Measurements from ENCODE around the gene DNAH8. TPM values are rescaled to one million over a fixed set of nuclear protein-coding genes. Genes with fewer than 3 reads are reported as not detected.
"Not testable (repeated sequence)": the region's sequence is repeated elsewhere in the genome, so short reads cannot be mapped to it uniquely, and the experiment has no call there.

The DNAH8 gene
- total and polyA plus RNA-seq, 4 donors: 0.01 to 0.37 (median 0.11) TPM

DNA sequence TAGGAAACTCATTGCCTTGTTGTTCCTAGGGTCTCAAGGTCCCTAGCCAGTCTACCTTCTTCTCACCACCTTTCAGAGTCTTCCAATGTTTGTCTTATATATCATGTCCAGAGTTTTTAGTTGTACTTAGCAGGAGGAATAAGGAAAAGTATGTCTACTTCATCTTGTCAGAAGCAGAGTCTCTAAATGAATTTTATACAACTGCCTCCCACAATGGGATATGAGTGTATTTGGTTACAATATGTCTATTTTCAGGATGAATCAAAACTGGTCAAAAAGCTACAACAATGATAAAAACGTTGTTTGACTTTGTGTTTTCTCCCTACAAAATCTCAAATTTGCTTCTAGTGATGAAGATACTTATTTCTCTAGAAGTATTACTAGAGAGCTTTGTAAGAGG, 19.2 kb upstream of the DNAH8 start:
- Histone ChIP-seq H3K27me3 (ENCODE audit: control insufficient read depth in 3 of 3, insufficient read depth in 3 of 3, low read length in 2 of 3) (no peaks in the 10 kb centered on the region), H3K4me3 (no peak overlapping the region), H3K9ac (ENCODE audit: insufficient read depth in 1 of 2, low read length in 2 of 2) (no peak overlapping the region), H3K4me1 (ENCODE audit: control insufficient read depth in 5 of 5, insufficient read depth in 5 of 5, low read length in 5 of 5) (peaks cover 0 to 8% (median 0%) of the 10 kb centered on the region in 5 donors), H3K36me3 (ENCODE audit: control insufficient read depth in 4 of 4, insufficient read depth in 4 of 4, low read length in 4 of 4) (peaks cover 0 to 15% (median under 1%) of the 10 kb centered on the region in 4 donors), H3K9me3 (ENCODE audit: control insufficient read depth in 4 of 4, insufficient read depth in 3 of 4, low read length in 3 of 4) (peaks cover 0 to 5% (median 0%) of the 10 kb centered on the region in 4 donors), H3K27ac (ENCODE audit: low read depth in 1 of 2, low read length in 1 of 2) (no peak overlapping the region)
- TF ChIP-seq, protein P1, sequence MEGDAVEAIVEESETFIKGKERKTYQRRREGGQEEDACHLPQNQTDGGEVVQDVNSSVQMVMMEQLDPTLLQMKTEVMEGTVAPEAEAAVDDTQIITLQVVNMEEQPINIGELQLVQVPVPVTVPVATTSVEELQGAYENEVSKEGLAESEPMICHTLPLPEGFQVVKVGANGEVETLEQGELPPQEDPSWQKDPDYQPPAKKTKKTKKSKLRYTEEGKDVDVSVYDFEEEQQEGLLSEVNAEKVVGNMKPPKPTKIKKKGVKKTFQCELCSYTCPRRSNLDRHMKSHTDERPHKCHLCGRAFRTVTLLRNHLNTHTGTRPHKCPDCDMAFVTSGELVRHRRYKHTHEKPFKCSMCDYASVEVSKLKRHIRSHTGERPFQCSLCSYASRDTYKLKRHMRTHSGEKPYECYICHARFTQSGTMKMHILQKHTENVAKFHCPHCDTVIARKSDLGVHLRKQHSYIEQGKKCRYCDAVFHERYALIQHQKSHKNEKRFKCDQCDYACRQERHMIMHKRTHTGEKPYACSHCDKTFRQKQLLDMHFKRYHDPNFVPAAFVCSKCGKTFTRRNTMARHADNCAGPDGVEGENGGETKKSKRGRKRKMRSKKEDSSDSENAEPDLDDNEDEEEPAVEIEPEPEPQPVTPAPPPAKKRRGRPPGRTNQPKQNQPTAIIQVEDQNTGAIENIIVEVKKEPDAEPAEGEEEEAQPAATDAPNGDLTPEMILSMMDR (IDR thresholded peaks at IDR 0.05; ENCODE audit: control extremely low read depth, extremely low read depth): no peak
- 81 to 82% methylated on average over 1 of the region's 1 CpG for WGBS, 2 donors
- no peak for ATAC-seq (ENCODE audit: insufficient read depth, low FRiP score)
- no peak for DNase-seq

DNA sequence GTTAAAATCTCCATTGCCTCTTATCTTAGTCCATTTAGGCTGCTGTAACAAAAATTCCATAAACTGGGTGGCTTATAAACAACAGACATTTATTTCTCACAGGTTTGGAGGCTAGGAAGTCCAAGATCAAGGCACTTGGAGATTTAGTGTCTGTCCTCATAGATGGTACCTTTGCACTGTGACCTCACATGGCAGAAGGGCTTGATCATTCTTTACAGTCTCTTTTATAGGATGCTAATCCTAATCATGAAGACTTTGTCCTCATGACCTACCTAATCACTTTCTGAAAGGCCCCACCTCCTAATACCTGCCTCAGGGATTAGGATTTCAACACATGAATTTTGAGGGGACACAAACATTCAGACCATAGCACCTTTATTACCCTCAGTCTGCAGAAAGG, 18.8 kb upstream of the DNAH8 start:
- no peak overlapping the region for H3K4me3 ChIP-seq
- no peak overlapping the region for H3K27ac ChIP-seq (ENCODE audit: low read depth in 1 of 2, low read length in 1 of 2)
- H3K36me3 ChIP-seq (ENCODE audit: control insufficient read depth in 4 of 4, insufficient read depth in 4 of 4, low read length in 4 of 4): peaks cover 0 to 15% (median under 1%) of the 10 kb centered on the region in 4 donors
- peaks cover 0 to 8% (median 0%) of the 10 kb centered on the region in 5 donors for H3K4me1 ChIP-seq (ENCODE audit: control insufficient read depth in 5 of 5, insufficient read depth in 5 of 5, low read length in 5 of 5)
- DNase-seq (no peak), ATAC-seq (ENCODE audit: insufficient read depth, low FRiP score) (no peak)
- H3K9me3 ChIP-seq (ENCODE audit: control insufficient read depth in 4 of 4, insufficient read depth in 3 of 4, low read length in 3 of 4): peaks cover 0 to 5% (median 0%) of the 10 kb centered on the region in 4 donors
- no peak overlapping the region for H3K9ac ChIP-seq (ENCODE audit: insufficient read depth in 1 of 2, low read length in 2 of 2)
- TF ChIP-seq, protein P1 (IDR thresholded peaks at IDR 0.05; ENCODE audit: control extremely low read depth, extremely low read depth): no peak
- H3K27me3 ChIP-seq (ENCODE audit: control insufficient read depth in 3 of 3, insufficient read depth in 3 of 3, low read length in 2 of 3): no peaks in the 10 kb centered on the region

DNA sequence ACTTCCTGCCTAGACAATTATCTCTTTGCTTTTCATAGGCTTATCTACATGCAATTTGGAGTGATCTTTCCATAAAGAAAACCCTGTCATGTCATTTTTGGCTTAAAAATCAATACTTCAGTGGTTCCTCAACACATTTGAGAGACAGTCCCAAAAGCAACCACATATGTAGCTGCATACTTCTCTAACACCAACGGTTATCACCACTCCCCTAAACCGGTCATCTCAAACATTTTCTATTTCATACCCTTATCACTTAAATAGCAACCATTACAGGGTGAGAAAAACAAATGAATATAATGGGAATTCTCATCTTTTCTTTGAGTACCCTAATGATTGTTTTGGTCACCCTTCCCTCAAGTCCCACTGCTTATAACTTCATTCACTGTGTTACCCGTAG, 17.3 kb upstream of the DNAH8 start:
- no peak for ATAC-seq (ENCODE audit: insufficient read depth, low FRiP score)
- no peak overlapping the region for H3K4me3 ChIP-seq
- H3K4me1 ChIP-seq (ENCODE audit: control insufficient read depth in 5 of 5, insufficient read depth in 5 of 5, low read length in 5 of 5): peaks cover 0 to 8% (median 0%) of the 10 kb centered on the region in 5 donors
- H3K27ac ChIP-seq (ENCODE audit: low read depth in 1 of 2, low read length in 1 of 2): no peak overlapping the region
- H3K27me3 ChIP-seq (ENCODE audit: control insufficient read depth in 3 of 3, insufficient read depth in 3 of 3, low read length in 2 of 3): no peaks in the 10 kb centered on the region
- H3K36me3 ChIP-seq (ENCODE audit: control insufficient read depth in 4 of 4, insufficient read depth in 4 of 4, low read length in 4 of 4): peaks cover 0 to 15% (median under 1%) of the 10 kb centered on the region in 4 donors
- peaks cover 0 to 5% (median 0%) of the 10 kb centered on the region in 4 donors for H3K9me3 ChIP-seq (ENCODE audit: control insufficient read depth in 4 of 4, insufficient read depth in 3 of 4, low read length in 3 of 4)
- DNase-seq: no peak
- 87 to 97% methylated on average over 3 of the region's 3 CpGs for WGBS, 2 donors
- TF ChIP-seq, protein P1 (IDR thresholded peaks at IDR 0.05; ENCODE audit: control extremely low read depth, extremely low read depth): no peak
- no peak overlapping the region for H3K9ac ChIP-seq (ENCODE audit: insufficient read depth in 1 of 2, low read length in 2 of 2)

DNA sequence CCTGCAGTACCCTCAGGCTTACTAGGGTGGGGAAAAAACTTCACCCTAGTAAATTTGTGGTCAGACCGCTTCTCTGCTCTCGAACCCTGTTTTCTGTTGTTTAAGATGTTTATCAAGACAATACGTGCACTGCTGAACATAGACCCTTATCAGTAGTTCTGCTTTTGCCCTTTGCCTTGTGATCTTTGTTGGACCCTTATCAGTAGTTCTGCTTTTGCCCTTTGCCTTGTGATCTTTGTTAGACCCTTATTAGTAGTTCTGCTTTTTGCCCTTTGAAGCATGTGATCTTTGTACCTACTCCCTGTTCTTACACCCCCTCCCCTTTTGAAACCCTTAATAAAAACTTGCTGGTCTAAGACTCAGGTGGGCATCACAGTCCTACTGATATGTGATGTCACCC, 15.4 kb upstream of the DNAH8 start:
- H3K27me3 ChIP-seq (ENCODE audit: control insufficient read depth in 3 of 3, insufficient read depth in 3 of 3, low read length in 2 of 3); H3K4me3 ChIP-seq; H3K9me3 ChIP-seq (ENCODE audit: control insufficient read depth in 4 of 4, insufficient read depth in 3 of 4, low read length in 3 of 4); H3K27ac ChIP-seq (ENCODE audit: low read depth in 1 of 2, low read length in 1 of 2); ATAC-seq (ENCODE audit: insufficient read depth, low FRiP score); H3K9ac ChIP-seq (ENCODE audit: insufficient read depth in 1 of 2, low read length in 2 of 2); H3K4me1 ChIP-seq (ENCODE audit: control insufficient read depth in 5 of 5, insufficient read depth in 5 of 5, low read length in 5 of 5); DNase-seq: not testable (repeated sequence)
- peaks cover 0 to 15% (median under 1%) of the 10 kb centered on the region in 4 donors for H3K36me3 ChIP-seq (ENCODE audit: control insufficient read depth in 4 of 4, insufficient read depth in 4 of 4, low read length in 4 of 4)
- WGBS, 2 donors: 87 to 88% methylated on average over 3 of the region's 3 CpGs
